NCI-H526 treated with DMSO at 0.1 percent for 48 hours (cell line): Measurements from ENCODE around the gene FOXD1.
"Not testable (repeated sequence)": the region's sequence is repeated elsewhere in the genome, so short reads cannot be mapped to it uniquely, and the experiment has no call there.

Source experiments
- DNase-seq: peaks from one replicate; lab custom pipeline; 2025; lab: John Stamatoyannopoulos, UW

Gene FOXD1

GRCh38 chr5:73448463-73449136 lies at the start of gene FOXD1:
Gene FOXD1 (minus strand): TSS chr5:73448777. CDS start chr5:73448362, 415 bp downstream.
- peak; percentile 80 for DNase-seq

GRCh38 chr5:73497497-73498056 lies 49.0 kb upstream of the FOXD1 start:
- DNase-seq = no peak

- DNase-seq = peak; percentile 21
Measured at GRCh38 chr5:73496984-73497457, 48.4 kb upstream of the FOXD1 start.

- no peak for DNase-seq
Measured at GRCh38 chr5:73495772-73496335, 47.3 kb upstream of the FOXD1 start.

GRCh38 chr5:73494721-73495120 lies 46.1 kb upstream of the FOXD1 start:
- DNase-seq = no peak

- DNase-seq = no peak
Measured at GRCh38 chr5:73493421-73493820, 44.8 kb upstream of the FOXD1 start.

GRCh38 chr5:73491155-73491554 lies 42.6 kb upstream of the FOXD1 start:
- no peak for DNase-seq

- no peak for DNase-seq
Measured at GRCh38 chr5:73490088-73490487, 41.5 kb upstream of the FOXD1 start.

- no peak for DNase-seq
Measured at GRCh38 chr5:73488806-73489205, 40.2 kb upstream of the FOXD1 start.

GRCh38 chr5:73487815-73488214 lies 39.2 kb upstream of the FOXD1 start:
- no peak for DNase-seq

- not testable (repeated sequence) for DNase-seq
Measured at GRCh38 chr5:73487257-73487656, 38.7 kb upstream of the FOXD1 start.

- DNase-seq = no peak
Measured at GRCh38 chr5:73486119-73486899, 37.7 kb upstream of the FOXD1 start.

- no peak for DNase-seq
Measured at GRCh38 chr5:73485715-73486114, 37.1 kb upstream of the FOXD1 start.

GRCh38 chr5:73484511-73484910 lies 35.9 kb upstream of the FOXD1 start:
- no peak for DNase-seq

GRCh38 chr5:73483676-73484075 lies 35.1 kb upstream of the FOXD1 start:
- no peak for DNase-seq

- DNase-seq = no peak
Measured at GRCh38 chr5:73482383-73483136, 34.0 kb upstream of the FOXD1 start.

- no peak for DNase-seq
Measured at GRCh38 chr5:73480500-73480899, 31.9 kb upstream of the FOXD1 start.

GRCh38 chr5:73472116-73472515 lies 23.5 kb upstream of the FOXD1 start:
- no peak for DNase-seq

GRCh38 chr5:73471654-73472053 lies 23.1 kb upstream of the FOXD1 start:
- no peak for DNase-seq

GRCh38 chr5:73469878-73470277 lies 21.3 kb upstream of the FOXD1 start:
- no peak for DNase-seq

- not testable (repeated sequence) for DNase-seq
Measured at GRCh38 chr5:73468638-73469037, 20.1 kb upstream of the FOXD1 start.
